ENCODE measurements around the gene DLGAP4.
A peak's percentile ranks its signal among the peaks of the same experiment; 100 is the strongest.

Gene DLGAP4

GRCh38 chr20:36463212-36464061 is 157.3 kb downstream of the DLGAP4 start:
- no peak for DNase-seq (ENCODE audit: low spot score)
- TF ChIP-seq CTCF (IDR thresholded peaks at IDR 0.05; ENCODE audit: extremely low read depth, missing control alignments): no peak

- peak; percentile 49 for DNase-seq (ENCODE audit: low spot score)
- no peak for TF ChIP-seq CTCF (IDR thresholded peaks at IDR 0.05; ENCODE audit: extremely low read depth, missing control alignments)
Measured at GRCh38 chr20:36465109-36466080, 159.3 kb downstream of the DLGAP4 start.

GRCh38 chr20:36466089-36466488 is 159.9 kb downstream of the DLGAP4 start:
- no peak for DNase-seq (ENCODE audit: low spot score)
- TF ChIP-seq CTCF (IDR thresholded peaks at IDR 0.05; ENCODE audit: extremely low read depth, missing control alignments): no peak

- no peak for TF ChIP-seq CTCF (IDR thresholded peaks at IDR 0.05; ENCODE audit: extremely low read depth, missing control alignments)
- DNase-seq (ENCODE audit: low spot score): peak; percentile 66
Measured at GRCh38 chr20:36467076-36467999, 161.2 kb downstream of the DLGAP4 start.

- no peak for TF ChIP-seq CTCF (IDR thresholded peaks at IDR 0.05; ENCODE audit: extremely low read depth, missing control alignments)
- no peak for DNase-seq (ENCODE audit: low spot score)
Measured at GRCh38 chr20:36468149-36469000, 162.2 kb downstream of the DLGAP4 start.

- TF ChIP-seq CTCF (IDR thresholded peaks at IDR 0.05; ENCODE audit: extremely low read depth, missing control alignments): no peak
- DNase-seq (ENCODE audit: low spot score): no peak
Measured at GRCh38 chr20:36469973-36470372, 163.8 kb downstream of the DLGAP4 start.
